HCT116 (cell line): ENCODE results near the gene MYO1B. TPM values are rescaled to one million over a fixed set of nuclear protein-coding genes. Genes with fewer than 3 reads are reported as not detected.
A peak's percentile ranks its signal among the peaks of the same experiment; 100 is the strongest.

ENCODE experiments used
- ATAC-seq: fragments of 200-7000 bp; cut with Tn5 transposase; 2 replicates; pipeline ENCODE4 v1.9.1; 2020; ENCODE audit warnings: mild to moderate bottlenecking, moderate library complexity
- BruUV-seq: library from RNA; stranded (reverse); fragments of 400-500 nt; replicated peaks from 2 replicates; lab custom pipeline; 2021; lab: Mats Ljungman, UMichigan
- CTCF ChIA-PET: fragments of 300-600 bp; sonication (Branson Sonifier 250); formaldehyde crosslinking; loops from one replicate; lab custom pipeline; 2021; ENCODE audit warnings: antibody characterized with exemption; lab: Charles Lee
- POLR2A ChIA-PET: fragments of 300-600, 350-600 bp; sonication (Branson Sonifier 250); formaldehyde crosslinking; loops from one replicate; lab custom pipeline; 2021; ENCODE audit warnings: antibody characterized with exemption; lab: Charles Lee
- RAD21 ChIA-PET, 2 experiments: fragments of 300-600 bp; sonication (Branson Sonifier 250); formaldehyde crosslinking; loops; one replicate each; lab custom pipeline; 2023; ENCODE audit warnings: low total read pairs in 2 of 2; ENCODE audit not compliant: uncharacterized antibody in 2 of 2, unreplicated experiment in 2 of 2, low non-redundant PET in 1 of 2; lab: Charles Lee
- DNase-seq: peaks from one replicate; pipeline ENCODE4 v3.0.0-alpha.2; 2010; ENCODE audit warnings: low read depth, low spot score
- H2AFZ ChIP-seq: fragments of 200-600 bp; shearing (Covaris generic), sonication (generic); 2 replicates; pipeline ENCODE4 v1.6.1; 2017; ENCODE audit warnings: low read depth, mixed run types, mixed read lengths, antibody characterized with exemption, low read length; ENCODE audit not compliant: poor library complexity, severe bottlenecking
- H3K27ac ChIP-seq: 2 replicates; pipeline ENCODE4 v1.5.1; 2012; ENCODE audit warnings: low read depth, low read length
- H3K27me3 ChIP-seq: fragments of 200-600 bp; sonication (generic); 2 replicates; pipeline ENCODE4 v1.6.1; 2016; ENCODE audit warnings: mixed run types, low read length, mixed read lengths; ENCODE audit not compliant: insufficient read depth
- H3K36me3 ChIP-seq, 2 experiments: fragments of 200-500 bp in 1 of 2; fragments of 200-600 bp in 1 of 2; sonication (Bioruptor generic) in 1 of 2; sonication (generic) in 1 of 2; 2 replicates each; pipeline versions ENCODE4 v1.5.1 to v1.6.1; 2014 to 2016; ENCODE audit warnings: low read length in 2 of 2, inconsistent platforms in 1 of 2, mixed read lengths in 1 of 2, mixed run types in 1 of 2; ENCODE audit not compliant: insufficient read depth in 2 of 2, control insufficient read depth in 1 of 2
- H3K4me1 ChIP-seq, 2 experiments: fragments of 200-600 bp in 1 of 2; sonication (generic) in 1 of 2; 2 replicates each; pipeline versions ENCODE4 v1.5.1 to v1.6.1; 2012 to 2017; ENCODE audit warnings: low read length in 2 of 2, inconsistent platforms in 1 of 2, mild to moderate bottlenecking in 1 of 2, mixed read lengths in 1 of 2, mixed run types in 1 of 2, moderate library complexity in 1 of 2; ENCODE audit not compliant: insufficient read depth in 2 of 2, control insufficient read depth in 1 of 2
- H3K4me2 ChIP-seq: fragments of 200-600 bp; sonication (generic); 2 replicates; pipeline ENCODE4 v1.6.1; 2017; ENCODE audit warnings: mixed run types, low read length, mixed read lengths
- H3K4me3 ChIP-seq, 2 experiments: fragments of 200-600 bp in 1 of 2; sonication (generic) in 1 of 2; replicated peaks in 1 of 2; 2 replicates each; pipeline ENCODE4 v1.5.1; 2011 to 2016; ENCODE audit warnings: low read length in 2 of 2, control low read depth in 1 of 2, low read depth in 1 of 2, mild to moderate bottlenecking in 1 of 2, mixed read lengths in 1 of 2, mixed run types in 1 of 2
- H3K79me2 ChIP-seq: fragments of 200-600 bp; sonication (generic); 2 replicates; pipeline ENCODE4 v1.6.1; 2017; ENCODE audit warnings: mild to moderate bottlenecking, mixed run types, low read length, moderate library complexity, mixed read lengths; ENCODE audit not compliant: insufficient read depth
- H3K9ac ChIP-seq: fragments of 200-600 bp; sonication (generic); 2 replicates; pipeline ENCODE4 v1.6.1; 2016; ENCODE audit warnings: low read length, mixed read lengths
- H3K9me2 ChIP-seq: fragments of 200-600 bp; sonication (generic), shearing (Covaris generic); 2 replicates; pipeline ENCODE4 v1.6.1; 2017; ENCODE audit warnings: mixed run types, mild to moderate bottlenecking, moderate library complexity; ENCODE audit not compliant: insufficient read depth
- H3K9me3 ChIP-seq, 2 experiments: fragments of 200-500 bp in 1 of 2; fragments of 200-600 bp in 1 of 2; sonication (Bioruptor generic) in 1 of 2; sonication (generic) in 1 of 2; 2 replicates each; pipeline ENCODE4 v1.6.1; 2014 to 2017; ENCODE audit warnings: low read length in 2 of 2, mixed read lengths in 2 of 2, inconsistent platforms in 1 of 2, low read depth in 1 of 2, mild to moderate bottlenecking in 1 of 2, mixed run types in 1 of 2, moderate library complexity in 1 of 2; ENCODE audit not compliant: control insufficient read depth in 1 of 2, insufficient read depth in 1 of 2
- H4K20me1 ChIP-seq: fragments of 200-600 bp; sonication (generic), shearing (Covaris generic); 2 replicates; pipeline ENCODE4 v1.6.1; 2017; ENCODE audit warnings: mixed run types, mild to moderate bottlenecking, moderate library complexity; ENCODE audit not compliant: insufficient read depth
- CBX3 ChIP-seq: IDR thresholded peaks from 2 replicates; pipeline ENCODE4 v1.6.1; 2012; ENCODE audit warnings: low read depth
- EGR1 ChIP-seq: IDR thresholded peaks from 2 replicates; pipeline ENCODE4 v1.6.1; 2012; ENCODE audit warnings: low read depth
- ELF1 ChIP-seq: IDR thresholded peaks from 2 replicates; pipeline ENCODE4 v1.6.1; 2012; ENCODE audit warnings: low read depth, borderline replicate concordance
- EZH2 ChIP-seq: fragments of 200-600 bp; sonication (generic); IDR thresholded peaks from 2 replicates; pipeline ENCODE4 v1.6.1; 2017; ENCODE audit warnings: antibody characterized with exemption, mixed run types
- EZH2phosphoT487 ChIP-seq: fragments of 200-600 bp; IDR thresholded peaks from 2 replicates; pipeline ENCODE4 v1.6.1; 2018; ENCODE audit warnings: antibody characterized with exemption, borderline replicate concordance
- FOSL1 ChIP-seq: IDR thresholded peaks from 2 replicates; pipeline ENCODE4 v1.6.1; 2012; ENCODE audit warnings: low read depth
- POLR2A ChIP-seq: IDR thresholded peaks from 2 replicates; pipeline ENCODE4 v1.7.0; 2011; ENCODE audit warnings: borderline replicate concordance; ENCODE audit not compliant: insufficient read depth, insufficient read length; ENCODE audit errors: extremely low read depth
- POLR2AphosphoS5 ChIP-seq: IDR thresholded peaks from 2 replicates; pipeline ENCODE4 v1.6.1; 2011; ENCODE audit warnings: mild to moderate bottlenecking, low read depth, low read length, moderate library complexity
- RAD21 ChIP-seq: IDR thresholded peaks from 2 replicates; pipeline ENCODE4 v1.6.1; 2012; ENCODE audit warnings: low read depth, mild to moderate bottlenecking
- SIN3A ChIP-seq: IDR thresholded peaks from 2 replicates; pipeline ENCODE4 v1.6.1; 2012; ENCODE audit warnings: low read depth
- SP1 ChIP-seq: IDR thresholded peaks from 2 replicates; pipeline ENCODE4 v1.6.1; 2012; ENCODE audit warnings: low read depth
- SRF ChIP-seq: IDR thresholded peaks from 2 replicates; pipeline ENCODE4 v1.6.1; 2012; ENCODE audit warnings: low read depth
- YY1 ChIP-seq: IDR thresholded peaks from 2 replicates; pipeline ENCODE4 v1.6.1; 2011; ENCODE audit warnings: low read length, low read depth, moderate library complexity, mild to moderate bottlenecking; ENCODE audit not compliant: insufficient replicate concordance; ENCODE audit errors: extremely low read depth
- ZFX ChIP-seq: fragments of 450-650 bp; IDR thresholded peaks from 2 replicates; pipeline ENCODE4 v1.6.1; 2017
- ZNF274 ChIP-seq: fragments of 200-500 bp; sonication (Bioruptor generic); IDR thresholded peaks from 2 replicates; pipeline ENCODE4 v1.6.1; 2014; ENCODE audit warnings: mild to moderate bottlenecking, low read depth, low read length, inconsistent platforms
- intact Hi-C: fragments of 100-400 bp; cut with micrococcal nuclease; formaldehyde crosslinking; loops from 2 replicates; pipeline ENCODE4 v1.10.0; 2022
- total RNA-seq: library from RNA; stranded (reverse); gene quantifications from one replicate; pipeline ENCODE4 v1.2.1, GENCODE V29; 2021; ENCODE audit not compliant: unreplicated experiment
- TF ChIP-seq, protein P1 (sequence below): IDR thresholded peaks from 2 replicates; pipeline ENCODE4 v1.6.1; 2012
- TF ChIP-seq, protein P2 (sequence below): IDR thresholded peaks from 2 replicates; pipeline ENCODE4 v1.6.1; 2011; ENCODE audit warnings: mild to moderate bottlenecking, low read length, moderate library complexity; ENCODE audit not compliant: insufficient replicate concordance; ENCODE audit errors: extremely low read depth

MYO1B gene
- total RNA-seq, 1 experiment from 2014 or later, result 51.7 TPM

DNA sequence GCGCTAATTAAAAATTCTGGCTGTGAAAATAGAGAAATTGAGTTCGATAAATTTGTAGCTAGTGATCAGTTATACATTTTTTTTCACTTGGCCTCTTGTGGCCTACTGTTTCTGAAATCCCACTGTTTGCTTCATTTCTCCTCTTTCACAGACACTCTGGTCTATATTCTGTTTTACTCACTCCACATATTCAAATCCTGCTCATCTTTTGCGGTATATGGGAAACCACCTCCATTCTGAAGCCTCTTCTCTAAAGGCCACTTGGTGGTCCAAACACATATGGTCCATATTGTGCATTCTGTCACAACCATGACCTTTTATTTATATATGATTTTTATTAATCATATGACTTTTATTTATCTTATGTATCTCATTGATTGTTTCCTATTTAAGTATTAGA lies 67.0 kb downstream of the MYO1B start:
- H3K79me2 ChIP-seq, result peaks cover 22% of the 10 kb centered on the region
- CTCF ChIA-PET, result interaction anchor here (1.0 kb wide), 1 partner anchor 10 kb away, joined by 4 read pairs; no protein-coding TSS in a partner anchor
- DNase-seq (no peak), ATAC-seq (no peak)
- POLR2A ChIA-PET, result interaction anchor here (1.4 kb wide), 1 partner anchor 66 kb away, joined by 4 read pairs; no protein-coding TSS in a partner anchor
- no peaks in the 10 kb centered on the region for H3K27me3 ChIP-seq
- H3K4me1 ChIP-seq, result peaks cover 21 to 35% of the 10 kb centered on the region in 2 experiments
- peak overlapping the region; percentile 34; the same call in 1 of the 2 replicates for H3K27ac ChIP-seq
- H2AFZ ChIP-seq, result no peak overlapping the region
- H3K9me2 ChIP-seq, result no peaks in the 10 kb centered on the region
- no peak overlapping the region for H3K4me3 ChIP-seq
- H3K9me3 ChIP-seq, result no peaks in the 10 kb centered on the region
- no peak overlapping the region for H3K9ac ChIP-seq
- intact Hi-C loops, result no loop called here
- TSS peak; percentile 46 for BruUV-seq
- TF ChIP-seq SP1 (no peak), ELF1 (no peak), EZH2 (no peak), YY1 (no peak), ZFX (no peak), SRF (no peak), EZH2phosphoT487 (no peak), SIN3A (no peak), CBX3 (no peak), RAD21 (no peak), POLR2A (no peak), POLR2AphosphoS5 (no peak), ZNF274 (no peak), FOSL1 (no peak), EGR1 (no peak)
- TF ChIP-seq, protein P1, sequence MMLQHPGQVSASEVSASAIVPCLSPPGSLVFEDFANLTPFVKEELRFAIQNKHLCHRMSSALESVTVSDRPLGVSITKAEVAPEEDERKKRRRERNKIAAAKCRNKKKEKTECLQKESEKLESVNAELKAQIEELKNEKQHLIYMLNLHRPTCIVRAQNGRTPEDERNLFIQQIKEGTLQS, result no peak
- TF ChIP-seq, protein P2, sequence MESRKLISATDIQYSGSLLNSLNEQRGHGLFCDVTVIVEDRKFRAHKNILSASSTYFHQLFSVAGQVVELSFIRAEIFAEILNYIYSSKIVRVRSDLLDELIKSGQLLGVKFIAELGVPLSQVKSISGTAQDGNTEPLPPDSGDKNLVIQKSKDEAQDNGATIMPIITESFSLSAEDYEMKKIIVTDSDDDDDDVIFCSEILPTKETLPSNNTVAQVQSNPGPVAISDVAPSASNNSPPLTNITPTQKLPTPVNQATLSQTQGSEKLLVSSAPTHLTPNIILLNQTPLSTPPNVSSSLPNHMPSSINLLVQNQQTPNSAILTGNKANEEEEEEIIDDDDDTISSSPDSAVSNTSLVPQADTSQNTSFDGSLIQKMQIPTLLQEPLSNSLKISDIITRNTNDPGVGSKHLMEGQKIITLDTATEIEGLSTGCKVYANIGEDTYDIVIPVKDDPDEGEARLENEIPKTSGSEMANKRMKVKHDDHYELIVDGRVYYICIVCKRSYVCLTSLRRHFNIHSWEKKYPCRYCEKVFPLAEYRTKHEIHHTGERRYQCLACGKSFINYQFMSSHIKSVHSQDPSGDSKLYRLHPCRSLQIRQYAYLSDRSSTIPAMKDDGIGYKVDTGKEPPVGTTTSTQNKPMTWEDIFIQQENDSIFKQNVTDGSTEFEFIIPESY, result no peak
- no peaks in the 10 kb centered on the region for H4K20me1 ChIP-seq
- RAD21 ChIA-PET, result no interaction called here
- H3K36me3 ChIP-seq, result no peaks in the 10 kb centered on the region
- H3K4me2 ChIP-seq, result peak overlapping the region; percentile 62
